GM04504 (cell line): ENCODE data around the gene MAT1A.
"Not testable (repeated sequence)": the region's sequence is repeated elsewhere in the genome, so short reads cannot be mapped to it uniquely, and the experiment has no call there.

ENCODE experiments used
- DNase-seq: peaks from one replicate; pipeline ENCODE4 v3.0.0-alpha.2; 2012; ENCODE audit warnings: low read depth

The MAT1A gene

GRCh38 chr10:80264081-80265056 lies 25.1 kb downstream of the MAT1A start:
- DNase-seq, result no peak

GRCh38 chr10:80261316-80262030 lies 28.0 kb downstream of the MAT1A start:
- no peak for DNase-seq

DNA sequence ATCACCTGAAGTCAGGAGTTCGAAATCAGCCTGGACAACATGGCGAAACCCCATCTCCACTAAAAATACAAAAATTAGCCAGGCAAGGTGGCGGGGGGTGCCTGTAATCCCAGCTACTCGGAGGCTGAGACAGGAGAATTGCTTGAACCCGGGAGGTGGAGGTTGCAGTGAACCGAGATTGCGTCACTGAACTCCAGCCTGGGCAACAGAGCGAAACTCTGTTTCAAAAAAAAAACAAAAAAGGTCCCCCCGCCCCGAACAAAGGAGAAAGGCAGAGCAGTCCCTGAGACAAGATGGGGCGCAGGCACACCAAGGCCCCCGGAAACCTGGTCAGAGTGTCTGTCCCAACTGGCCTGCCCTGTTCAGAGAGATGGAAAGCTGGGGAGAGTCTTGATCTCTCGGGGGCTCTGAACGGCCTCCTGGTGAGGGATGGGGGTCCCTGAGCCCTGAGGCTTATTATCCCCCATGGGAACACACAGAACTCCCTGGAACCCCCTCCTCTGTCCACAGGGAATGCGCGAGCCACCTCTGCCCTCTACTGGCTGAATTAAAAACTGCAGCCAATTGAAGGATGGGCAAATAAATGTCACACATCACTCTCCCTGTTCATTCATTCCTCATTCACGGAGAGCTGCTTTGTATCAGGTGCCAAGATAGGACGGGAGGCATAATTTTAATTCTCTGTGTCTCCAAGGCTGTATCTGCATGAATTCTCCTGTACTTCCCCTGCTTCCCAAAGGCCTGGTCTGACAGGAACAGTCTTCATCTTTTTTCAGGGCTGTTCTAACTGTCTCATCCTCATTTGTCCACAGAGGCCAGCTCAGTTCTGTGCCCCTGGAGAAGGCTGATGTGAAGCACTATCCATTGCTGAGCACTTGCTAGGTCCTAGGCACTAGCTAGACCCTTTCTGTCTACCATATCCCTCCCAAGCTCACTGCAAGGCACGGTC lies 28.9 kb downstream of the MAT1A start:
- DNase-seq, result no peak

- DNase-seq, result no peak
These were observed 30.0 kb downstream of the MAT1A start for GRCh38 chr10:80259405-80259871.

DNA sequence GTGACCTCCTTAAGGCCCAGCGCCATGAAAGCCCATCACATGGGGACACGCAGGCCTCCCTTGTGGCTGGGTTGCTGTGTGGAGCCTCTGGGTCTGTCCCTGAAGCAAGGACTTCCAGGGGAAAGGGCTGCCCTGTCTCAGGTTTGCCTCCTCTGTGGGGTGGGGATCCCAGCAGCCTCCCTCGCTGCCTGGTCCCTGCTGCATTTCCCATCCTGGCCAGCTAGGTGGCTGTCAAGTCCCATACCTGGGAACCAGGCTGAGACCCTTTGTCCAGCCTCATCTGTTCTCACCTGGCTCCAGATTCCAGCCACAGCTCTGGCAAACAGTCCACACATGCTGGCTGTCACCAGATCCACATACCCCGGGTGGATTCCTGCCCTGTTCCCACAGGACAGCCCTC lies 32.7 kb downstream of the MAT1A start:
- not testable (repeated sequence) for DNase-seq

- DNase-seq, result not testable (repeated sequence)
These were observed 34.7 kb downstream of the MAT1A start for GRCh38 chr10:80254726-80255125.

DNA sequence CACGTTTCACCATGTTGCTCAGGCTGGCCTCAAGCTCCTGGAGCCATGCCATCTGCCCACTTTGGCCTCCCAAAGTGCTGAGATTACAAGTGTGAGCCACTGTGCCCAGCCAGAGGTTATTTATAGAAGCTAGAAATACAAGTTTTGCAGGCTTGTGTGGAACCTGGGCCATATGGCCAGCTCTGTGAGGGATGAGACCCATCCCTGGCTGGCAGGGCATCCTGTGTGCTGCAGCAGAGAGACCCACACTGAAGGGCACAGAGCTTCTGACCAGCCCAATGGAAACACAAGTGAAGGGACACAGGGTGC lies 35.5 kb downstream of the MAT1A start:
- DNase-seq, result not testable (repeated sequence)

DNA sequence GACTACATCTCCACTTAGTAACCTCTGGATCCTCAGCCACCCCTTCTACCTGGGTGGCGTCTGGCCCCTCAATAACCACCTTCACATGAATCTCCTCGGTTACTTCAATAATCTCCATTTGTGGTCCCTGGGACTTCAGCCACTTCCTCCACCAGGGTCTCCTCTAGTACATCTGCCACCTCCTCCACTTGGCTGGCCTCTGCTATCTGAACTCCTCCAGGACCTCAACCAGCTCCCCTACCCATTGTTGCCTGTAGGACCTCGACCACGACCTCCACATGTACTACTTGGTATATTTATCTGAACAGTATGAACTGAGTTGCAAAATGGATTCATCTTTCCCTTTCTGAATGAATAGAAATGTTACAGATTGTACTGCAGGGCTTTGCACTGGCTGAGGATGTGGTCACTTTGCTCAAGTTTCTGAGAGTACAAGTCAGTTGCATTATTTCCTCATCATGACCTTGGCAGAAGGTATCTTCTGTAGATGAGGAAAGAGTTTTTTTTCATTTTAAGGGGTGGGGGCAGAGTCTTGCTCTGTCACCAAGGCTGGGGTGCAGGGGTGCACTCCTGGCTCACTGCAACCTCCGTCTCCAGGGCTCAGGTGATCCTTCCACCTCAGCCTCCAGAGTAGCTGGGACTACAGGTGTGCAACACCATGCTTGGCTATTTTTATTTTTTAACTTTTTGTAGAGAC lies 36.0 kb downstream of the MAT1A start:
- DNase-seq, result no peak

DNA sequence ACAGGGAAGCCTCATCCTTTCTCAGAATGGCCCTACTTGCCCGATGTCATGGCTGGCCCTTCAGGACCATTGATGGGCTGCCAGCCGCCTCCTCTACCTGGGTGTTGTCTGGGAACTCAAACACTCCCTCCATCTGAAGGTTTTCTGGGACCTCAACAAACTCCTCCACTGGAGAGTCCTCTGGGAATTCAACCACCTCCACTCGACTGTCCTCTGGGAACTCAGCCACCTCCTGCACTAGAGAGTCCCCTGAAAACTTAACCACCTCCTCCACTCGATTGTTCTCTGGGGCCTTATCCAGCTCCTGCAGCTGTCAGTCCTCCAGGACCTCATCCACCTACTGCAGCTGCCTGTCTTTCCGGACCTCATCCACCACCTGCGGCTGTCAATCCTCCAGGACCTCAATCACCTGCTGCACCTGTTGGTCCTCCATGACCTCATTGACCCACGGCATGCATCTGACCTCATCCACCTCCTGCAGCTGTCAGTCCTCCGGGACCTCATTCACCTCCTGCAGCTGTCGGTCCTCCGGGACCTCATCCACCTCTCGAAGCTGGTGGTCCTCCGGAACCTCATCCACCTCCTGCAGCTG lies 37.1 kb downstream of the MAT1A start:
- DNase-seq, result no peak

DNA sequence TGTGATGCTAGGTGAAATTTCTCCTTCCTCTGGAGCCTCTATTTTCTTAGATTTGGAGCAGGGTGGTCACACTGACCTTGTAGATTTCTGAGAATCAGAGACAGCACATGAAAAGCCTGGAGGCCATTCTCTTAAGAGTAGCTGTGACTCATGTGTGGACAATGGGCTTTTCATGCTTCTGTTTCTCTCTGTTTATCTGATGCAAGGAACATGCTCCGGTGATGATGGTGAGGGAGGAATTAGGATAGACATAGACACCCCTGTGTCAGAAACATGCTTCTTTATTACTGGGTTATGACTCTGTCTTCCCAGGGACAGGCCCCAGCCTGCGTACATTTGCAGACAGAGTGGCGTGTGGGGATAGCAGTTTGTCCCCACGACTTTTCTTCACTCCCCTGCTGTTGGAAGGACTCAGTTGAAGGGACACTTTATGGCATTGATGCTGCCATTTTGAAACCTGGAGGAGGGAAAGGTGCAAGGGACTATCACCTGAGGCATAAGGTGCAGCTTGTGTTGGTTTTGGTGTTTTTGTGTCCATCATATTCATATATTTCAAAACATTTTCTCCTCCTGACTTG lies 37.7 kb downstream of the MAT1A start:
- DNase-seq, result not testable (repeated sequence)

DNA sequence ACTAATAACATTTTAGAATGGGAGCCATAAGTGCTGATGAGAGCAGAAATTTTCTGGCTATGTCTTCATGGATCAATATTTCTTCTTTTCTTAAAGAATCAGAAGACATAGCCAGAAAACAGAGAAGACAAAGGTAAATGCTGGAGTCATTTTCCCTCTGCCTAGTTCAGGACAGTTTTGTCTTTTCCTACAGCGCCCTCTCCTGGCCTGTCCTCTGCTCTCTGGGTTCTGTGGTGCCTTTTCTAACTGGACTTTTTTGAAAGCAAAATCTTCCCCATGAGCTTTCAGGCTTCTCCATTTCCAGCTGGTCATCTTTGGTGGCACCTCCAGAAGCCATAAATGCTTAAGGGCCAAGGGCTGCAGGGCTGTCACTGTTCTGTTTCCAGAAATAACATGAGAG lies 39.1 kb downstream of the MAT1A start:
- DNase-seq, result not testable (repeated sequence)

GRCh38 chr10:80249906-80250305 lies 39.6 kb downstream of the MAT1A start:
- DNase-seq, result not testable (repeated sequence)

- not testable (repeated sequence) for DNase-seq
These were observed 41.8 kb downstream of the MAT1A start for GRCh38 chr10:80247611-80248010.

DNA sequence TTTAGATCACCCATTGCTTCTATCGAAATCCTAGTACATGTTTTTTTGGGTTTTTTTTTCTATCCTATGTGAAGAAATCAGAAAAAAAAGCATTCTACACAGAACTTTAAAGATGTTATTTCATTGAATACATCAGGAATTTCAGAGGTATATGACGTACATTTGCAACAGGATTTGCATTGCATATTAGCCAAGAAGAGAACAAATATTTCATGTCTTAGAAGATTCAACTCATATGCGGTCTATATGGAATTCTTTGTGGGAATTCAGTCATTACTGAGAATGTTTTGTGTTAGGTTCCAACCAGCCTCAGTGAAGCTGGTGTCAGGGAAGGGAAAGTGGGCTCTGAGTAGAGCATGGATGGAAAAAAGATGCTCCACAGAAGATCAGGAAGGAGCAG lies 45.1 kb downstream of the MAT1A start:
- DNase-seq, result not testable (repeated sequence)

DNA sequence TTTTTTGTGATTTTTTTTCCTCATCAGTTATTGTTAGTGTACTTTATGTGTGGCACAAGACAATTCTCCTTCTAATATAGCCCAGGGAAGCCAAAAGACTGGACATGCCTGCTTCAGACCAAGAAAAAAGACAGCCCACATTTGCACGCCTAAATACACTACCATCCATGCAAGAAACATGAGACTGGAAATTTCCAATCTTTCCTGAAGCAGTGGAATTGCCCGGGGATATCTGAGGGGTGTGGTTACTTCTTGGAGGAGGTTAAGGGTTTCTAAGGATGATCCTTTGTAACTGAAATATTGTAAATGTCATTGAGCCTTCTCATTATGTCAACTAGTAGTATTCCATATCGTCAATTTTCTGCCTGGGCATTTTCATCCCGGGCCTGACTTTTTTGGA lies 47.1 kb downstream of the MAT1A start:
- not testable (repeated sequence) for DNase-seq

- not testable (repeated sequence) for DNase-seq
These were observed 53.0 kb downstream of the MAT1A start for GRCh38 chr10:80236457-80236856.

- DNase-seq, result not testable (repeated sequence)
These were observed 54.9 kb downstream of the MAT1A start for GRCh38 chr10:80234331-80235235.

DNA sequence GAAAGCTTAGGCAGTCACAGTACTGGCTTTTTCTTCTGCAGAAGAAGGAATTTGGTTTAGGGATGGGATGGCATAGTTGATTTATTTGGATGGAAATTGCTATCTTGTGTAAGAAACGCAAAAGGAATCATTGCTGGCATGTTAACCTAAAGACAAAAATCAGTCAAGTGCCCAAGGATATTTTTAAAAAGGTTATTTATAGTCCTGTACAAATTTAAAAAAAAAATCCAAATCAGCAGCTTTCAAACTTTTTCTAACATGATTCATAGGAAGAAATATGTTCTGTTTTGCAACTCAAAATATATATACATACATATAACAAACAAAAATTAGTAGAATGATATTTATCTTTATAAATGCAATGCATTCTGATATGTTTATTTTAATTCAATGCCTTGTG lies 55.6 kb downstream of the MAT1A start:
- not testable (repeated sequence) for DNase-seq

DNA sequence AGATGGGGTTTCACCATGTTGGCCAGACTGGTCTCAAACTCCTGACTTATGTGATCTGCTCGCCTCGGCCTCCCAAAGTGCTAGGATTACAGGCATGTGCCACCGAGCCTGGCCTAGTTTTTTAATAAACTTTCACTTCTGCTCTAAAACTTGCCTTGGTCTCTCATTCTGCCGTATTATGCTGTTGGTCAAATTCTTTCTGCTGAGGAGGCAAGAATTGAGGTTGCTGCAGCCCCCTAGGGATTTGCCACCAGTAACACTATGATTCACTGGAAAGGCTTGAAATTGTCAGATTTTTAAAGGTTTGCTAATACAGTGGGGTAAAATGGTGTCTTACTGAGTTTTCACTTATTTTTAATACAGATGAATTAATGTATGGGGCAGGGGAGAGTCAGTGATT lies 62.7 kb downstream of the MAT1A start:
- not testable (repeated sequence) for DNase-seq
